HepG2 (cell line): Measurements from ENCODE around the gene U2AF1L4. TPM values are rescaled to one million over a fixed set of nuclear protein-coding genes. Genes with fewer than 3 reads are reported as not detected.

Experiments
- ATAC-seq: fragments of 200-7000 bp; cut with Tn5 transposase; 3 replicates; pipeline ENCODE4 v1.9.1; 2020; ENCODE audit warnings: mild to moderate bottlenecking, moderate library complexity
- BruUV-seq: library from RNA; stranded (reverse); fragments of 400-500 nt; replicated peaks from 2 replicates; lab custom pipeline; 2021; lab: Mats Ljungman, UMichigan
- CTCF ChIA-PET: fragments of 300-600 bp; formaldehyde crosslinking; extraction: SDS; loops from one replicate; lab custom pipeline; 2021; ENCODE audit warnings: low total read pairs, inconsistent platforms, low intra/inter-chr PET ratio; lab: Yijun Ruan, JAX
- POLR2A ChIA-PET: fragments of 350-600 bp; sonication (Branson Sonifier 250); formaldehyde crosslinking; loops from one replicate; lab custom pipeline; 2020; ENCODE audit warnings: antibody characterized with exemption, inconsistent platforms; lab: Yijun Ruan, JAX
- DNase-seq: peaks from one replicate; pipeline ENCODE4 v3.0.0-alpha.2; 2015; ENCODE audit warnings: low spot score
- FAIRE-seq: peaks from 3 replicates; lab custom pipeline; 2011; peaks lifted over from hg19 to GRCh38; lab: Jason Lieb, UNC
- H2AFZ ChIP-seq: one replicate; pipeline ENCODE4 v1.6.1; 2011; ENCODE audit warnings: low read length, inconsistent platforms
- H3K27ac ChIP-seq: fragments of 300-600 bp; 3 replicates; pipeline ENCODE4 v1.8.0; 2011; ENCODE audit warnings: mixed run types, mild to moderate bottlenecking, mixed read lengths, low read length, inconsistent platforms; ENCODE audit not compliant: insufficient read depth; ENCODE audit errors: extremely low read length
- H3K27me3 ChIP-seq, 2 experiments: fragments of 200-600 bp in 1 of 2; 2 replicates in 1 of 2; 3 replicates in 1 of 2; pipeline versions ENCODE4 v1.6.0 to v1.8.0; 2011; ENCODE audit warnings: low read length in 2 of 2, mild to moderate bottlenecking in 2 of 2, moderate library complexity in 2 of 2, inconsistent platforms in 1 of 2; ENCODE audit not compliant: insufficient read depth in 2 of 2, control insufficient read depth in 1 of 2
- H3K36me3 ChIP-seq, 2 experiments: fragments of 200-600 bp in 1 of 2; replicated peaks in 1 of 2; 2 replicates in 1 of 2; 3 replicates in 1 of 2; pipeline versions ENCODE4 v1.5.1 to v1.8.0; 2011; ENCODE audit warnings: low read length in 2 of 2, inconsistent platforms in 1 of 2; ENCODE audit not compliant: insufficient read depth in 2 of 2, control insufficient read depth in 1 of 2
- H3K4me1 ChIP-seq: 2 replicates; pipeline ENCODE4 v1.5.1; 2012; ENCODE audit warnings: low read length, inconsistent platforms; ENCODE audit not compliant: insufficient read depth
- H3K4me2 ChIP-seq: 2 replicates; pipeline ENCODE4 v1.6.0; 2011; ENCODE audit warnings: low read depth, low read length, inconsistent platforms
- H3K4me3 ChIP-seq, 3 experiments: fragments of 200-600 bp in 1 of 3; sonication (generic), shearing (Covaris generic) in 1 of 3; replicated peaks in 1 of 3; 2 replicates each; pipeline ENCODE4 v1.5.1; 2011 to 2016; ENCODE audit warnings: low read length in 3 of 3, inconsistent platforms in 2 of 3, low read depth in 2 of 3, mild to moderate bottlenecking in 2 of 3, control low read depth in 1 of 3, mixed read lengths in 1 of 3; ENCODE audit not compliant: insufficient read depth in 1 of 3
- H3K79me2 ChIP-seq: one replicate; pipeline ENCODE4 v1.6.1; 2011; ENCODE audit warnings: low read length, inconsistent platforms; ENCODE audit not compliant: insufficient read depth
- H3K9ac ChIP-seq: 2 replicates; pipeline ENCODE4 v1.6.0; 2011; ENCODE audit warnings: mild to moderate bottlenecking, low read depth, low read length, inconsistent platforms; ENCODE audit not compliant: insufficient read depth
- H3K9me3 ChIP-seq: 2 replicates; pipeline ENCODE4 v1.5.1; 2012; ENCODE audit warnings: mild to moderate bottlenecking, low read length
- H4K20me1 ChIP-seq: 2 replicates; pipeline ENCODE4 v1.6.0; 2011; ENCODE audit warnings: inconsistent platforms, mild to moderate bottlenecking, low read length, moderate library complexity; ENCODE audit not compliant: insufficient read depth
- AKNA ChIP-seq: sonication (generic); formaldehyde crosslinking; IDR thresholded peaks from 2 replicates; pipeline ENCODE4 v1.4.0; 2020; ENCODE audit warnings: missing genetic modification reagents, borderline replicate concordance
- DRAP1 ChIP-seq: IDR thresholded peaks from 2 replicates; pipeline ENCODE4 v1.6.1; 2016; ENCODE audit warnings: missing genetic modification reagents, missing compliant biosample characterization
- FOSL1 ChIP-seq: sonication (generic); formaldehyde crosslinking; IDR thresholded peaks from 2 replicates; pipeline ENCODE4 v1.9.0; 2021; ENCODE audit warnings: missing genetic modification reagents, borderline replicate concordance
- FOXK2 ChIP-seq: fragments of 450-650 bp; IDR thresholded peaks from 2 replicates; pipeline ENCODE4 v1.6.1; 2016
- KLF16 ChIP-seq, 2 experiments: sonication (generic) in 1 of 2; formaldehyde crosslinking in 1 of 2; IDR thresholded peaks; 2 replicates each; pipeline versions ENCODE4 v1.6.1 to v1.8.0; 2016 to 2023; ENCODE audit warnings: missing genetic modification reagents in 2 of 2, missing compliant biosample characterization in 1 of 2
- THAP11 ChIP-seq: IDR thresholded peaks from 2 replicates; pipeline ENCODE4 v1.6.1; 2016; ENCODE audit warnings: missing biosample characterization, missing genetic modification reagents
- ZNF30 ChIP-seq: sonication (generic); formaldehyde crosslinking; IDR thresholded peaks from 2 replicates; pipeline ENCODE4 v1.5.0; 2020; ENCODE audit warnings: mild to moderate bottlenecking, missing genetic modification reagents
- WGBS: methylation state at CpG from one replicate; pipeline ENCODE4 v1.1.6; 2017; ENCODE audit warnings: low lambda C conversion rate; 5-methylcytosine and 5-hydroxymethylcytosine counted together
- in situ Hi-C: cut with HindIII; loops from 2 replicates; pipeline ENCODE4 v1.10.0; 2017; ENCODE audit warnings: low pct_unique_long_range_greater_than_20kb; ENCODE audit not compliant: extremely low pct_ligation_motif_present
- intact Hi-C: fragments of 100-400 bp; cut with micrococcal nuclease; formaldehyde crosslinking; loops from one replicate; pipeline ENCODE4 v1.10.0; 2022; ENCODE audit not compliant: unreplicated experiment
- polyA plus RNA-seq, 8 experiments: library from polyadenylated mRNA; depleted of rRNA in 3 of 8; stranded (reverse) in 7 of 8; unstranded in 1 of 8; fragments of >200 nt; fragmentation: Illumina TruSeq in 4 of 8; extraction: Trizol in 4 of 8; gene quantifications; 2 replicates each; pipeline versions ENCODE4 v1.2.1 to v1.2.3, GENCODE V29; 2011 to 2016; ENCODE audit warnings: low read depth in 4 of 8, missing spikeins in 1 of 8, mixed read lengths in 1 of 8; ENCODE audit not compliant: insufficient read depth in 1 of 8
- total RNA-seq, 5 experiments: library from RNA; depleted of rRNA; stranded (reverse); fragments of >200 nt; fragmentation: Illumina TruSeq; extraction: Trizol; gene quantifications; 2 replicates each; pipeline ENCODE4 v1.2.3, GENCODE V29; 2016; ENCODE audit warnings: low read depth in 1 of 5

Gene U2AF1L4
- total and polyA plus RNA-seq, 2 of the 13 experiments (the other 11 are each of a cell fraction or from before 2014, with no cell fraction given): 7.9 to 15.4 TPM

GRCh38 chr19:35752746-35753350, 7.6 kb upstream of the U2AF1L4 start:
- CTCF ChIA-PET: no interaction called here

More at GRCh38 chr19:35752746-35753350, 7.6 kb upstream of the U2AF1L4 start:
- Histone ChIP-seq H2AFZ (no peak overlapping the region), H3K9me3 (no peaks in the 10 kb centered on the region), H3K4me2 (no peak overlapping the region), H3K79me2 (peaks cover 11% of the 10 kb centered on the region), H3K4me1 (peaks cover 21% of the 10 kb centered on the region), H3K27me3 (no peaks in the 10 kb centered on the region; a peak in 1 of 5 replicates), H3K27ac (no peak overlapping the region), H3K9ac (no peak overlapping the region), H3K36me3 (peaks cover 3 to 20% of the 10 kb centered on the region in 2 experiments; a peak in 3 of 5 replicates), H4K20me1 (no peaks in the 10 kb centered on the region), H3K4me3 (no peak overlapping the region)
- BruUV-seq: no TSS peak
- POLR2A ChIA-PET: no interaction called here
- intact Hi-C loops: no loop called here
- FAIRE-seq (no peak), ATAC-seq (no peak), DNase-seq (no peak)
- no peak for TF ChIP-seq DRAP1
- TF ChIP-seq FOSL1 (CRISPR knock-in tag): no peak
- TF ChIP-seq FOXK2: no peak
- no peak for TF ChIP-seq THAP11 (CRISPR knock-in tag)
- no peak for TF ChIP-seq ZNF30
- no peak for TF ChIP-seq KLF16 (CRISPR knock-in tag; IDR thresholded peaks at IDR 0.05)
- no peak for TF ChIP-seq AKNA (CRISPR knock-in tag)
- in situ Hi-C loops: no loop called here
- 93% methylated on average over 19 of the region's 20 CpGs for WGBS
